GM19463 (cell line): Measurements from ENCODE around the gene PLEKHM1.

Experiments
- ATAC-seq: cut with Tn5 transposase; IDR thresholded peaks from one replicate; pipeline ENCODE4 v1.9.1; 2021; ENCODE audit warnings: mild to moderate bottlenecking, moderate library complexity; ENCODE audit not compliant: unreplicated experiment

PLEKHM1 gene

GRCh38 chr17:45428931-45429338 lies 61.6 kb downstream of the PLEKHM1 start:
- ATAC-seq, result no peak

- peak; percentile 48 for ATAC-seq
Measured at GRCh38 chr17:45428050-45428617, 62.4 kb downstream of the PLEKHM1 start.

GRCh38 chr17:45427181-45427835 lies 63.2 kb downstream of the PLEKHM1 start:
- no peak for ATAC-seq

GRCh38 chr17:45426561-45426960 lies 64.0 kb downstream of the PLEKHM1 start:
- ATAC-seq, result no peak

- ATAC-seq, result no peak
Measured at GRCh38 chr17:45425984-45426413, 64.5 kb downstream of the PLEKHM1 start.

- ATAC-seq, result no peak
Measured at GRCh38 chr17:45425125-45425983, 65.2 kb downstream of the PLEKHM1 start.

GRCh38 chr17:45424769-45425124 lies 65.8 kb downstream of the PLEKHM1 start:
- ATAC-seq, result no peak

GRCh38 chr17:45423975-45424335 lies 66.6 kb downstream of the PLEKHM1 start:
- ATAC-seq, result no peak

GRCh38 chr17:45423304-45423974 lies 67.1 kb downstream of the PLEKHM1 start:
- no peak for ATAC-seq

- no peak for ATAC-seq
Measured at GRCh38 chr17:45414990-45415881, 75.3 kb downstream of the PLEKHM1 start.

GRCh38 chr17:45413498-45413923 lies 77.0 kb downstream of the PLEKHM1 start:
- ATAC-seq, result peak; percentile 55

GRCh38 chr17:45411348-45412105 lies 79.0 kb downstream of the PLEKHM1 start:
- ATAC-seq, result no peak

GRCh38 chr17:45410144-45411091 lies 80.1 kb downstream of the PLEKHM1 start:
- ATAC-seq, result peak; percentile 46

- no peak for ATAC-seq
Measured at GRCh38 chr17:45409659-45410076, 80.9 kb downstream of the PLEKHM1 start.

GRCh38 chr17:45408611-45409421 lies 81.7 kb downstream of the PLEKHM1 start:
- no peak for ATAC-seq

- no peak for ATAC-seq
Measured at GRCh38 chr17:45406107-45406506, 84.4 kb downstream of the PLEKHM1 start.

GRCh38 chr17:45405250-45406086 lies 85.1 kb downstream of the PLEKHM1 start:
- ATAC-seq, result no peak
